Liver (tissue), 9 donors: Measurements from ENCODE around the gene MIEF1. TPM values are rescaled to one million over a fixed set of nuclear protein-coding genes. Genes with fewer than 3 reads are reported as not detected.
A peak's percentile ranks its signal among the peaks of the same experiment; 100 is the strongest.

Experiments
- DNase-seq: peaks from one replicate; pipeline ENCODE4 v3.0.0-alpha.2; 2017; ENCODE audit warnings: low spot score
- H3K27ac ChIP-seq, 2 donors: one replicate each; pipeline ENCODE4 v1.7.0; 2013; ENCODE audit warnings: inconsistent platforms in 2 of 2, low read length in 2 of 2, control low read depth in 1 of 2, low read depth in 1 of 2, mild to moderate bottlenecking in 1 of 2
- H3K27me3 ChIP-seq, 4 donors: one replicate each; pipeline versions ENCODE4 v1.6.1 to v1.7.0; 2013; ENCODE audit warnings: low read length in 3 of 4, inconsistent platforms in 1 of 4, mild to moderate bottlenecking in 1 of 4, moderate library complexity in 1 of 4; ENCODE audit not compliant: control insufficient read depth in 4 of 4, insufficient read depth in 4 of 4
- H3K36me3 ChIP-seq, 4 donors: one replicate each; pipeline versions ENCODE4 v1.6.1 to v1.7.0; 2013; ENCODE audit warnings: low read length in 3 of 4, mild to moderate bottlenecking in 3 of 4, low read depth in 1 of 4, moderate library complexity in 1 of 4; ENCODE audit not compliant: control insufficient read depth in 4 of 4, insufficient read depth in 3 of 4
- H3K4me1 ChIP-seq, 4 donors: one replicate each; pipeline versions ENCODE4 v1.6.1 to v1.7.0; 2013; ENCODE audit warnings: low read length in 3 of 4, mild to moderate bottlenecking in 3 of 4, moderate library complexity in 1 of 4; ENCODE audit not compliant: control insufficient read depth in 4 of 4, insufficient read depth in 4 of 4
- H3K4me3 ChIP-seq, 3 donors: one replicate each; pipeline versions ENCODE4 v1.6.1 to v1.7.0; 2013; ENCODE audit warnings: low read length in 3 of 3, control low read depth in 1 of 3, low read depth in 1 of 3, mild to moderate bottlenecking in 1 of 3
- H3K9ac ChIP-seq, 2 donors: one replicate each; pipeline ENCODE4 v1.7.0; 2013; ENCODE audit warnings: low read length in 2 of 2, mild to moderate bottlenecking in 2 of 2, moderate library complexity in 2 of 2, control low read depth in 1 of 2, low read depth in 1 of 2
- H3K9me3 ChIP-seq, 4 donors: one replicate each; pipeline versions ENCODE4 v1.6.1 to v1.7.0; 2013; ENCODE audit warnings: low read length in 3 of 4; ENCODE audit not compliant: control insufficient read depth in 4 of 4
- EGR1 ChIP-seq, 2 donors: IDR thresholded peaks; 2 replicates each; pipeline ENCODE4 v1.6.1; 2016 to 2018; ENCODE audit warnings: antibody characterized with exemption in 2 of 2, low read depth in 2 of 2
- FOXA1 ChIP-seq: IDR thresholded peaks from 2 replicates; pipeline ENCODE4 v1.6.1; 2016; ENCODE audit warnings: antibody characterized with exemption
- FOXA2 ChIP-seq: IDR thresholded peaks from 2 replicates; pipeline ENCODE4 v1.6.1; 2016; ENCODE audit warnings: antibody characterized with exemption
- GABPA ChIP-seq, 2 donors: IDR thresholded peaks in 1 of 2; conservative IDR thresholded peaks in 1 of 2; 2 replicates each; pipeline ENCODE4 v1.6.1; 2016; ENCODE audit warnings: antibody characterized with exemption in 2 of 2, mild to moderate bottlenecking in 1 of 2, moderate library complexity in 1 of 2
- HNF4A ChIP-seq, 2 donors: conservative IDR thresholded peaks; 2 replicates each; pipeline ENCODE4 v1.6.1; 2016; ENCODE audit warnings: antibody characterized with exemption in 2 of 2, mild to moderate bottlenecking in 2 of 2
- HNF4G ChIP-seq: IDR thresholded peaks from 2 replicates; pipeline ENCODE4 v1.6.1; 2016; ENCODE audit warnings: antibody characterized with exemption
- JUND ChIP-seq, 2 donors: IDR thresholded peaks; 2 replicates each; pipeline ENCODE4 v1.6.1; 2016; ENCODE audit warnings: antibody characterized with exemption in 2 of 2
- NR2F2 ChIP-seq: IDR thresholded peaks from 2 replicates; pipeline ENCODE4 v1.6.1; 2016; ENCODE audit warnings: antibody characterized with exemption
- RAD21 ChIP-seq, 2 donors: IDR thresholded peaks; 2 replicates each; pipeline ENCODE4 v1.6.1; 2016; ENCODE audit warnings: antibody characterized with exemption in 2 of 2, mild to moderate bottlenecking in 2 of 2
- RXRA ChIP-seq, 2 donors: IDR thresholded peaks; 2 replicates each; pipeline ENCODE4 v1.6.1; 2017 to 2018; ENCODE audit warnings: antibody characterized with exemption in 2 of 2, mild to moderate bottlenecking in 1 of 2
- SP1 ChIP-seq: IDR thresholded peaks from 2 replicates; pipeline ENCODE4 v1.6.1; 2018; ENCODE audit warnings: antibody characterized with exemption, mild to moderate bottlenecking
- TAF1 ChIP-seq: conservative IDR thresholded peaks from 2 replicates; pipeline ENCODE4 v1.6.1; 2016; ENCODE audit warnings: antibody characterized with exemption, mild to moderate bottlenecking
- YY1 ChIP-seq: IDR thresholded peaks from 2 replicates; pipeline ENCODE4 v1.6.1; 2016; ENCODE audit warnings: antibody characterized with exemption, mild to moderate bottlenecking
- WGBS: extraction: QIAGEN DNeasy Blood & Tissue Kit; methylation state at CpG from one replicate; pipeline ENCODE4 v1.1.7; 2013; 5-methylcytosine and 5-hydroxymethylcytosine counted together
- polyA plus RNA-seq, 2 donors: library from polyadenylated mRNA; stranded (reverse) in 1 of 2; unstranded in 1 of 2; fragments of 200-250 nt in 1 of 2; fragments of >200 nt in 1 of 2; fragmentation: Nextera tagmentation in 1 of 2; extraction: Ambion mirVana in 1 of 2; gene quantifications; one replicate each; pipeline versions ENCODE4 v1.2.1 to v1.2.3, GENCODE V29; 2013 to 2015
- total RNA-seq, 2 donors: library from RNA; depleted of rRNA; stranded (reverse); fragments of >200 nt; gene quantifications; one replicate each; pipeline ENCODE4 v1.2.3, GENCODE V29; 2014
- TF ChIP-seq, protein P1 (sequence below): IDR thresholded peaks from 2 replicates; pipeline ENCODE4 v1.6.1; 2016; ENCODE audit warnings: antibody characterized with exemption, mild to moderate bottlenecking
- TF ChIP-seq, protein P2 (sequence below): IDR thresholded peaks from 2 replicates; pipeline ENCODE4 v1.6.1; 2016; ENCODE audit warnings: antibody characterized with exemption
- TF ChIP-seq, protein P3 (sequence below): IDR thresholded peaks from 2 replicates; pipeline ENCODE4 v1.6.1; 2016; ENCODE audit warnings: antibody characterized with exemption
- TF ChIP-seq, protein P4 (sequence below): IDR thresholded peaks from 2 replicates; pipeline ENCODE4 v1.6.1; 2016; ENCODE audit warnings: antibody characterized with exemption
- TF ChIP-seq, protein P5 (sequence below): fragments of 150-350 bp; IDR thresholded peaks from 2 replicates; pipeline ENCODE4 v1.5.1; 2017; ENCODE audit warnings: improper control_type of control experiment, low read depth, low read length; ENCODE audit not compliant: missing input control
- donor health status: healthy.
- donor health status: healthy.
- donor health status: healthy.
- donor health status: healthy.
- donor health status: healthy.

MIEF1 gene
- total RNA-seq (10 to 100 TPM; 19.7 to 31.1 TPM), polyA plus RNA-seq (10 to 100 TPM; 12.9 to 21.8 TPM)

DNA sequence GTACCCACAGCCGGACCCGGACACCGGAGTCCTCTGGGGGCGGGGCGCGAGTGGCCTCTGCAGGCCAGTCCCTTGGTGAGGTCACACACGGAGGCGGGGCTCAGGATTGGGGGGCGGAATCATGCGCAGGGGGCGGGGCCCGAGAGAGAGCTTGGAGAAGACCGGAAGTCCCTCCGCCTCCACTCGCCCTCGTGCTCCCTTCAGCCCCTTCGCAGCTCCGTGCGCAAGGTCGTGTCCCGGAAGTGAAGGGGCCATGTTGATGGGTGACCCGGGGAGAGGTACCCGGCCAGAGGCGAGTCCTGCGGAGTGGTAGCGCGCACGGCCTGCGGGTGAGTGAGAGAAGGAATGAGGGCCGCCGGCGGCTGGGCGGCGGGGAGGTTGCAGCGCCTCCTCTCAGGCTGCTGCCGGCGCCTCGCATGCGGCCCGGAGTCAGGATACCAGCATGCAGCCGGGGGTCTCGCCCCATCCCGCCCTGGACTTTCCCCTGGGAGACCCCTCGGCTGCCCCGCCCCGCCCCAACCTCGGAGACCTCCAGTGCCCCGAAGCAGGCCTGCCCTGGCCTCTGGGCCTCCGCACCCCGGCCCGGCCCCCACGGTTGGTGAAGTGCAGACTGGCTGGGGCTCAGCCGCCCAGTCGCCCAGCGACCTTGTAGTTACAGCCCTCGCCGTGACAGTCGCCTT, at the start of gene MIEF1:
Gene MIEF1, plus strand, starts transcription at position 182 of the 680 bp plus-strand sequence. CDS start 9,005 bp downstream, outside the sequence.
- Histone ChIP-seq H3K4me1 (peaks cover 11 to 26% (median 23%) of the 10 kb centered on the region in 4 donors), H3K27me3 (no peaks in the 10 kb centered on the region), H3K9ac (peak within 1 kb of the TSS; percentile 74 to 89), H3K9me3 (no peaks in the 10 kb centered on the region), H3K27ac (peak within 1 kb of the TSS; percentile 81 to 89), H3K36me3 (peaks cover 7 to 24% (median 21%) of the 10 kb centered on the region in 4 donors), H3K4me3 (peak within 1 kb of the TSS; percentile 86 to 88 (median 87))
- DNase-seq: peak; percentile 99
- under 1% methylated on average over 58 of the region's 58 CpGs for WGBS
- TF ChIP-seq, protein P1, sequence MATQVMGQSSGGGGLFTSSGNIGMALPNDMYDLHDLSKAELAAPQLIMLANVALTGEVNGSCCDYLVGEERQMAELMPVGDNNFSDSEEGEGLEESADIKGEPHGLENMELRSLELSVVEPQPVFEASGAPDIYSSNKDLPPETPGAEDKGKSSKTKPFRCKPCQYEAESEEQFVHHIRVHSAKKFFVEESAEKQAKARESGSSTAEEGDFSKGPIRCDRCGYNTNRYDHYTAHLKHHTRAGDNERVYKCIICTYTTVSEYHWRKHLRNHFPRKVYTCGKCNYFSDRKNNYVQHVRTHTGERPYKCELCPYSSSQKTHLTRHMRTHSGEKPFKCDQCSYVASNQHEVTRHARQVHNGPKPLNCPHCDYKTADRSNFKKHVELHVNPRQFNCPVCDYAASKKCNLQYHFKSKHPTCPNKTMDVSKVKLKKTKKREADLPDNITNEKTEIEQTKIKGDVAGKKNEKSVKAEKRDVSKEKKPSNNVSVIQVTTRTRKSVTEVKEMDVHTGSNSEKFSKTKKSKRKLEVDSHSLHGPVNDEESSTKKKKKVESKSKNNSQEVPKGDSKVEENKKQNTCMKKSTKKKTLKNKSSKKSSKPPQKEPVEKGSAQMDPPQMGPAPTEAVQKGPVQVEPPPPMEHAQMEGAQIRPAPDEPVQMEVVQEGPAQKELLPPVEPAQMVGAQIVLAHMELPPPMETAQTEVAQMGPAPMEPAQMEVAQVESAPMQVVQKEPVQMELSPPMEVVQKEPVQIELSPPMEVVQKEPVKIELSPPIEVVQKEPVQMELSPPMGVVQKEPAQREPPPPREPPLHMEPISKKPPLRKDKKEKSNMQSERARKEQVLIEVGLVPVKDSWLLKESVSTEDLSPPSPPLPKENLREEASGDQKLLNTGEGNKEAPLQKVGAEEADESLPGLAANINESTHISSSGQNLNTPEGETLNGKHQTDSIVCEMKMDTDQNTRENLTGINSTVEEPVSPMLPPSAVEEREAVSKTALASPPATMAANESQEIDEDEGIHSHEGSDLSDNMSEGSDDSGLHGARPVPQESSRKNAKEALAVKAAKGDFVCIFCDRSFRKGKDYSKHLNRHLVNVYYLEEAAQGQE: peak; percentile 37
- TF ChIP-seq GABPA (IDR thresholded peaks at IDR 0.05 in 1 of 2, conservative IDR thresholded peaks at IDR 0.05 in 1 of 2) (peak; percentile 83 to 96), RXRA (IDR thresholded peaks at IDR 0.05) (peak; percentile 54 to 72), HNF4A (conservative IDR thresholded peaks at IDR 0.05) (peak in 1 of 2 donors; percentile 40), RAD21 (IDR thresholded peaks at IDR 0.05) (peak in 1 of 2 donors; percentile 18), FOXA2 (no peak), JUND (IDR thresholded peaks at IDR 0.05) (peak in 1 of 2 donors; percentile 64), HNF4G (no peak), SP1 (peak; percentile 53), NR2F2 (peak; percentile 89), TAF1 (peak; percentile 40), YY1 (peak; percentile 96), EGR1 (IDR thresholded peaks at IDR 0.05; ENCODE audit: low read depth in 2 of 2) (peak; percentile 16 to 62)
- TF ChIP-seq, protein P2, sequence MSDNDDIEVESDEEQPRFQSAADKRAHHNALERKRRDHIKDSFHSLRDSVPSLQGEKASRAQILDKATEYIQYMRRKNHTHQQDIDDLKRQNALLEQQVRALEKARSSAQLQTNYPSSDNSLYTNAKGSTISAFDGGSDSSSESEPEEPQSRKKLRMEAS: peak; percentile 94
- TF ChIP-seq, protein P3, sequence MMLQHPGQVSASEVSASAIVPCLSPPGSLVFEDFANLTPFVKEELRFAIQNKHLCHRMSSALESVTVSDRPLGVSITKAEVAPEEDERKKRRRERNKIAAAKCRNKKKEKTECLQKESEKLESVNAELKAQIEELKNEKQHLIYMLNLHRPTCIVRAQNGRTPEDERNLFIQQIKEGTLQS: no peak
- TF ChIP-seq, protein P4, sequence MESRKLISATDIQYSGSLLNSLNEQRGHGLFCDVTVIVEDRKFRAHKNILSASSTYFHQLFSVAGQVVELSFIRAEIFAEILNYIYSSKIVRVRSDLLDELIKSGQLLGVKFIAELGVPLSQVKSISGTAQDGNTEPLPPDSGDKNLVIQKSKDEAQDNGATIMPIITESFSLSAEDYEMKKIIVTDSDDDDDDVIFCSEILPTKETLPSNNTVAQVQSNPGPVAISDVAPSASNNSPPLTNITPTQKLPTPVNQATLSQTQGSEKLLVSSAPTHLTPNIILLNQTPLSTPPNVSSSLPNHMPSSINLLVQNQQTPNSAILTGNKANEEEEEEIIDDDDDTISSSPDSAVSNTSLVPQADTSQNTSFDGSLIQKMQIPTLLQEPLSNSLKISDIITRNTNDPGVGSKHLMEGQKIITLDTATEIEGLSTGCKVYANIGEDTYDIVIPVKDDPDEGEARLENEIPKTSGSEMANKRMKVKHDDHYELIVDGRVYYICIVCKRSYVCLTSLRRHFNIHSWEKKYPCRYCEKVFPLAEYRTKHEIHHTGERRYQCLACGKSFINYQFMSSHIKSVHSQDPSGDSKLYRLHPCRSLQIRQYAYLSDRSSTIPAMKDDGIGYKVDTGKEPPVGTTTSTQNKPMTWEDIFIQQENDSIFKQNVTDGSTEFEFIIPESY: peak; percentile 11

DNA sequence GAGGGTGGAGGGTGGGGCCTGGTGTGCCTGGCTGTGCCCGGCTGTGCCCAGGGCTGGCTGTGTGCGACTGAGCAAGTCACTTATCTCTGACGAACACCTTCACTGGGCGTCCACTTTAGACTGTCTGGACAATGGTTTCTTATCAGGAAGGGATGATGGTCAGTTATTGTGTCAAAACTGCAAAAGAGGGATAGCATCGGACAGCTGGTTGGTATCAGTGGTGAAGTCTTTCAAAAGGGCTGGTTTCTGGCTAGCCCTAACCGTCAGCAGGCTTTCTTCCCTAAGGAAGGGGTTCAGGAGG, 49.4 kb upstream of the MIEF1 start:
- peaks cover 0 to 3% (median 2%) of the 10 kb centered on the region in 4 donors for H3K4me1 ChIP-seq
- H3K9ac ChIP-seq: no peak overlapping the region
- no peaks in the 10 kb centered on the region for H3K27me3 ChIP-seq
- no peak for DNase-seq
- no peaks in the 10 kb centered on the region for H3K9me3 ChIP-seq
- no peak overlapping the region for H3K27ac ChIP-seq
- no peak overlapping the region for H3K4me3 ChIP-seq
- H3K36me3 ChIP-seq: no peaks in the 10 kb centered on the region
- 79% methylated on average over 6 of the region's 6 CpGs for WGBS
- TF ChIP-seq, protein P2: no peak
- TF ChIP-seq NR2F2 (no peak), HNF4A (conservative IDR thresholded peaks at IDR 0.05) (no peak), TAF1 (no peak), FOXA1 (no peak), HNF4G (no peak), RAD21 (IDR thresholded peaks at IDR 0.05) (no peak), RXRA (IDR thresholded peaks at IDR 0.05) (no peak), SP1 (no peak), JUND (IDR thresholded peaks at IDR 0.05) (no peak)
- TF ChIP-seq, protein P3: no peak
- TF ChIP-seq, protein P4: no peak
- TF ChIP-seq, protein P5, sequence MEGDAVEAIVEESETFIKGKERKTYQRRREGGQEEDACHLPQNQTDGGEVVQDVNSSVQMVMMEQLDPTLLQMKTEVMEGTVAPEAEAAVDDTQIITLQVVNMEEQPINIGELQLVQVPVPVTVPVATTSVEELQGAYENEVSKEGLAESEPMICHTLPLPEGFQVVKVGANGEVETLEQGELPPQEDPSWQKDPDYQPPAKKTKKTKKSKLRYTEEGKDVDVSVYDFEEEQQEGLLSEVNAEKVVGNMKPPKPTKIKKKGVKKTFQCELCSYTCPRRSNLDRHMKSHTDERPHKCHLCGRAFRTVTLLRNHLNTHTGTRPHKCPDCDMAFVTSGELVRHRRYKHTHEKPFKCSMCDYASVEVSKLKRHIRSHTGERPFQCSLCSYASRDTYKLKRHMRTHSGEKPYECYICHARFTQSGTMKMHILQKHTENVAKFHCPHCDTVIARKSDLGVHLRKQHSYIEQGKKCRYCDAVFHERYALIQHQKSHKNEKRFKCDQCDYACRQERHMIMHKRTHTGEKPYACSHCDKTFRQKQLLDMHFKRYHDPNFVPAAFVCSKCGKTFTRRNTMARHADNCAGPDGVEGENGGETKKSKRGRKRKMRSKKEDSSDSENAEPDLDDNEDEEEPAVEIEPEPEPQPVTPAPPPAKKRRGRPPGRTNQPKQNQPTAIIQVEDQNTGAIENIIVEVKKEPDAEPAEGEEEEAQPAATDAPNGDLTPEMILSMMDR: no peak
